Bronchial epithelial cell (primary cell): ENCODE data around the gene MRTFA. TPM values are rescaled to one million over a fixed set of nuclear protein-coding genes. Genes with fewer than 3 reads are reported as not detected.

Experiments
- DNase-seq: peaks from one replicate; pipeline ENCODE4 v3.0.0-alpha.2; 2010; ENCODE audit warnings: low read depth
- FAIRE-seq: peaks from 2 replicates; lab custom pipeline; 2011; peaks lifted over from hg19 to GRCh38; lab: Jason Lieb, UNC
- H3K27me3 ChIP-seq: 2 replicates; pipeline ENCODE4 v1.5.1; 2011; ENCODE audit warnings: low read length; ENCODE audit not compliant: control insufficient read depth, insufficient read depth
- H3K36me3 ChIP-seq: 2 replicates; pipeline ENCODE4 v1.5.1; 2011; ENCODE audit warnings: low read length; ENCODE audit not compliant: control insufficient read depth, insufficient read depth
- H3K4me3 ChIP-seq: 2 replicates; pipeline ENCODE4 v1.5.1; 2011; ENCODE audit warnings: mild to moderate bottlenecking, low read depth, low read length, control low read depth
- total RNA-seq: library from RNA; depleted of rRNA; stranded (reverse); fragments of >200 nt; gene quantifications from 2 replicates; pipeline ENCODE4 v1.2.1, GENCODE V29; 2014
- TF ChIP-seq, protein P1 (sequence below): IDR thresholded peaks from 2 replicates; pipeline ENCODE4 v1.5.1; 2011; ENCODE audit warnings: mild to moderate bottlenecking, moderate library complexity, low read length, control low read depth, inconsistent platforms; ENCODE audit not compliant: insufficient read depth, severe bottlenecking

MRTFA gene
- total RNA-seq, 1 donor from 2014 or later = 25.3 TPM

DNA sequence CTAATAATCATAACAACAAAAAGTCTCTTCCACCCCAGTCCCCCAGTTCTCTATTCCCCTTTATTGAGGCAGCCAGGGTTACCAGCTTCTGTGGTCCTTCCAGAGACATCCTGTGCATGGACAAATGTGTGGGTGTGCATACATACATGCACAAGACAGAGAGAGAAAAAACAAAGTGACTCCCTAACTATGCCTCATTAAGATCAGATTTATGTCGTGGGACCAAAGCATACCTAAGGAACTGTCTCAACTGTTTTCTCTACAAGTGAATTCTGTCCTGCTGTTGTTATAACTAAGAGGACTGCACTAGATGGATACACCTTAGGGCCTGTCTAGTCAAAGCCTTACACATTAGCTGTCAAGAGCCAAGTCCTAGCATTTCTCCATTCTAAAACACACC, 106.7 kb downstream of the MRTFA start:
- no peak for FAIRE-seq
- no peak for DNase-seq
- Histone ChIP-seq H3K36me3 (peaks cover 2% of the 10 kb centered on the region), H3K27me3 (no peaks in the 10 kb centered on the region), H3K4me3 (no peak overlapping the region)
- TF ChIP-seq, protein P1, sequence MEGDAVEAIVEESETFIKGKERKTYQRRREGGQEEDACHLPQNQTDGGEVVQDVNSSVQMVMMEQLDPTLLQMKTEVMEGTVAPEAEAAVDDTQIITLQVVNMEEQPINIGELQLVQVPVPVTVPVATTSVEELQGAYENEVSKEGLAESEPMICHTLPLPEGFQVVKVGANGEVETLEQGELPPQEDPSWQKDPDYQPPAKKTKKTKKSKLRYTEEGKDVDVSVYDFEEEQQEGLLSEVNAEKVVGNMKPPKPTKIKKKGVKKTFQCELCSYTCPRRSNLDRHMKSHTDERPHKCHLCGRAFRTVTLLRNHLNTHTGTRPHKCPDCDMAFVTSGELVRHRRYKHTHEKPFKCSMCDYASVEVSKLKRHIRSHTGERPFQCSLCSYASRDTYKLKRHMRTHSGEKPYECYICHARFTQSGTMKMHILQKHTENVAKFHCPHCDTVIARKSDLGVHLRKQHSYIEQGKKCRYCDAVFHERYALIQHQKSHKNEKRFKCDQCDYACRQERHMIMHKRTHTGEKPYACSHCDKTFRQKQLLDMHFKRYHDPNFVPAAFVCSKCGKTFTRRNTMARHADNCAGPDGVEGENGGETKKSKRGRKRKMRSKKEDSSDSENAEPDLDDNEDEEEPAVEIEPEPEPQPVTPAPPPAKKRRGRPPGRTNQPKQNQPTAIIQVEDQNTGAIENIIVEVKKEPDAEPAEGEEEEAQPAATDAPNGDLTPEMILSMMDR = no peak

DNA sequence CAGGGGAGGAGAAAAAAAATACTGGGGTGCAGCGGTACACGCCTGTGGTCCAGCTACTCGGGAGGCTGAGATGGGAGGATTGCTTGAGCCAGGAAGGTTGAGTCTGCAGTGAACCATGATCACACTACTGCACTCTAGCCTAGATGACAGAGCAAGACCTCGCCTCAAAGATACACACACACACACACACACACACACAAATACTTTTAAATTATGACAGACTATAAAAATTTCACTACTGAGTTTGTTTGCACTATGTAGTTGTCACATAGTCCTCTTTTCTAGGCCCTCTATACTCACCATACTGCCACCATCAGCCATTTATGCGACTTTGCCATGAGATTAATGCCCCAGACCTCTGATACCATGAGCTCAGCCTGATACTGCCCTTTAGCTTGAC, 109.6 kb downstream of the MRTFA start:
- no peak for DNase-seq
- H3K36me3 ChIP-seq = peaks cover 2% of the 10 kb centered on the region
- no peak for FAIRE-seq
- H3K27me3 ChIP-seq = no peaks in the 10 kb centered on the region
- H3K4me3 ChIP-seq = no peak overlapping the region
- TF ChIP-seq, protein P1 = no peak

DNA sequence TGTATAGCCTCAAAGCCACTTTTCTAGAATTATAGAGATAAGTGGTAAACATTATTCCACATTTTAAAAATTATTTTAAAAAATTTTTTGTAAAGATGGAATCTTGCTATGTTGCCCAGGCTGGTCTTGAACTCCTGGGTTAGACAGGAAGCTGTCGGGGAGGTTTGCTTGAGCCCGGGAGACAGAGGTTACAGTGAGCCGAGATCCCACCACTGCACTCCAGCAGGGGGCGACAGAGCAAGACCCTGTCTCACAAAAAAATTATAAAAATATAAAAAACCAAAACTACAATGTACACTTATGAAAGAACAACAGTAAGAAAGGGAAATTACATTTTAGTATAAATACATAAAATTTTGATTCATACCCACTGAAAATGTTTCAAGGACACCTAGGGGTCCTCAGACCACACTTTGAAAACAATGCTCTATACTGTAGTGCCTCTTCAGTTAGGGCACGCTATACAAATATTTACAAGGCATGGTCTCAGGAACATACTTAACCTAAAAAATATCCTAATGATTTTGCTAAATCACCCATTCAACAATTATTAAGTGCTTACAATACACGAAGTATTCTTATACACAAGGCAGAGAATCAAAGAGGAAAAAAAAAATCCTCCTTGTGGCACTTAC, 111.2 kb downstream of the MRTFA start:
- no peak overlapping the region for H3K4me3 ChIP-seq
- no peak for DNase-seq
- TF ChIP-seq, protein P1 = peak; percentile 67
- no peaks in the 10 kb centered on the region for H3K27me3 ChIP-seq
- no peak for FAIRE-seq
- H3K36me3 ChIP-seq = peaks cover 2% of the 10 kb centered on the region

DNA sequence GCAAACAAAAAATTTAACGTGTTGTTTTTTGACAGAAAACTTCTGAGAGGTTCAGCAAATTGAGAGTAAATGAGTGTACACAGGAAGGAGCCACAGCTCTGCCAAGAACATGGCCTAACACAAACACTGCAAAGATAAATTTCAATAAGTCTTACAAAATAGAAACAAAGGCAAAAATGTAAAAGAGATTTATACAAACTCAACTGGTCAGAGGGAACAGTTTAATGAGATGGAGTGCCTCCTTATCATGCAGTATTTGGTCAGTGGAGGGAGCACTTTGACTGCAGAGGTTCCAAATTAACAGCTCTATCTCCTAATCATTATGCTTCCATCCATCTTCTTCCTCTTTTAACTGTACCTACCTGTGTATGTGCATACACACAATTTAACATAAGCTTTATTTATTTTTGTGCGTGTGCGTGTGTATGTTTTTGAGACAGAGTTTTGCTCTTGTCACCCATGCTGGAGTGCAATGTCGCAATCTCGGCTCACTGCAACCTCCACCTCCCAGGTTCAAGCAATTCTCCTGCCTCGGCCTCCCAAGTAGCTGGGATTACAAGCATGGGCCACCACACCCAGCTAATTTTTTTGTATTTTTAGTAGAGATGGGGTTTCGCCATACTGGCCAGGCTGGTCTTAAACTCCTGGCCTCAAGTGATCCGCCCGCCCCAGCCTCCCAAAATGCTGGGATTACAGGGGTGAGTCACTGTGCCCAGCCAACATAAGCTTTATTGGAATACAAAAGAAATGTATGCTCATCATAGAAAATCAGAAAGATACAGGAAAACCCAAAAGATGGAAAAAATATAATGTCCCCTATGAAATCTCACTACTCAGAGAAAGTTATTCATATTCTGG, 111.9 kb downstream of the MRTFA start:
- FAIRE-seq (no peak), DNase-seq (peak; percentile 45)
- Histone ChIP-seq H3K27me3 (no peaks in the 10 kb centered on the region), H3K4me3 (no peak overlapping the region), H3K36me3 (peaks cover 2% of the 10 kb centered on the region)
- TF ChIP-seq, protein P1 = peak; percentile 34

DNA sequence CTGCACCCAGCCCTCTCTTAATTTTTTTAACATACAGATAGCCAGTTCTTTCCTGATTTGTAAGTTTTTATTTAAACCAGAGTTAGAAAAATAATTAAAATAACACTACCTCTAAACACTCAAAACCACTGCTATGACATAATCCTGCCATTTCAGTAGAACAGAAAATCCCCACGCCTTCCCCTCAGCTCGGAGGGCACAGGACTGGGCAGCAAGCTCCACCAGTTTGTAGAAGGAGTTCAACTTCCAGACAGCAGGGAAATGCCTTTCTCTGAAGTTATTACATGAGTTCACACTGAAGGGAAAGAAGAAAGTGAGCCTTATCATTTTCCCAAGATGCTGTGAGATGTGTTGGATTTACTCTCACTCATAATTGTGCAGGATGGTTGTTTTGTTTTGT, 114.4 kb downstream of the MRTFA start:
- DNase-seq = no peak
- H3K36me3 ChIP-seq = no peaks in the 10 kb centered on the region
- FAIRE-seq = no peak
- H3K4me3 ChIP-seq = no peak overlapping the region
- H3K27me3 ChIP-seq = no peaks in the 10 kb centered on the region
- TF ChIP-seq, protein P1 = no peak
